ELR (cell line): ENCODE results near the gene IL18R1.
A peak's percentile ranks its signal among the peaks of the same experiment; 100 is the strongest.

Experiments
- DNase-seq: peaks from one replicate; pipeline ENCODE4 v3.0.0-alpha.2; 2015; ENCODE audit warnings: low read depth

Gene IL18R1

GRCh38 chr2:102434655-102435381, 79.2 kb downstream of the IL18R1 start:
- DNase-seq, result no peak

- no peak for DNase-seq
Measured at GRCh38 chr2:102435741-102436140, 80.1 kb downstream of the IL18R1 start.

GRCh38 chr2:102436323-102436722, 80.7 kb downstream of the IL18R1 start:
- DNase-seq, result peak; percentile 5

GRCh38 chr2:102437122-102437521, 81.5 kb downstream of the IL18R1 start:
- DNase-seq, result no peak

- DNase-seq, result no peak
Measured at GRCh38 chr2:102438111-102438510, 82.5 kb downstream of the IL18R1 start.

- no peak for DNase-seq
Measured at GRCh38 chr2:102438578-102438977, 83.0 kb downstream of the IL18R1 start.

- peak; percentile 62 for DNase-seq
Measured at GRCh38 chr2:102439065-102439695, 83.6 kb downstream of the IL18R1 start.

GRCh38 chr2:102442967-102443828, 87.6 kb downstream of the IL18R1 start:
- peak; percentile 55 for DNase-seq

- no peak for DNase-seq
Measured at GRCh38 chr2:102444233-102444632, 88.6 kb downstream of the IL18R1 start.

- no peak for DNase-seq
Measured at GRCh38 chr2:102446936-102447335, 91.3 kb downstream of the IL18R1 start.
